ENCODE results near the gene SLC44A4.

The SLC44A4 gene

DNA sequence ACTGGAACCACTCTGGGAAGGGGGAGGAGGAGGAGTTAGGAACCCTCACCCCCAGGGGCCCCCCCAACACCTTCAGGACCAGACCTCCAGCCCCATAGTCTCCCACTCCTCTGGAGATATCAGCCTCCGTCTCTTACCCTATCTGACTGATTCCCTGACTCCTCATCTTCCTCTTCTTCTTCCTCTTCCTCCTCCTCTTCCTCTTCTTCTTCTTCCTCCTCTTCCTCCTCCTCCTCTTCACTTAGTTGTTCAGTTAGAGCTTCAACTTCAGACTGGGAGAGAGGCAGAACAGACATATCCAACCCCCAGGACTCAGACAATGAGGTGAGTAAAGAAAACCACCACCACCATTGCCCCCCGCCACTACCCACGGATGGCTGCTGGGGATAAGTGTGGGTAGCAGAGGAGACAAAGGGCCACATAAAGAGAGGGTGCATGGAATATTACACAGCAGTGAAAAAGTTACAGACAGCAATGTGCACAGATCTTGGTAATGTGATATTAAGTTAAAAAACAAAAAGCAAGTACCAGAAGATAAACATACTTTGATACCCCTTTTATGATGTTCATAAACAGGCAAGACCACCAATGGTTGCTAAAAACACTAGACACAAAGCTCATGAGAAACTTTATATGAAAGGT, 10.7 kb upstream of the SLC44A4 start:
- TF ChIP-seq POLR2AphosphoS5 (IDR thresholded peaks at IDR 0.05; ENCODE audit: low read depth, low read length) (no peak), SIN3A (IDR thresholded peaks at IDR 0.05; ENCODE audit: borderline replicate concordance, insufficient read depth, low read length) (no peak), FOXP2 (optimal IDR thresholded peaks at IDR 0.05; ENCODE audit: borderline replicate concordance, extremely low read depth, extremely low read length, insufficient read depth) (no peak), TAF1 (IDR thresholded peaks at IDR 0.05; ENCODE audit: borderline replicate concordance, insufficient read depth, low read length) (no peak)
- TF ChIP-seq, protein P1, sequence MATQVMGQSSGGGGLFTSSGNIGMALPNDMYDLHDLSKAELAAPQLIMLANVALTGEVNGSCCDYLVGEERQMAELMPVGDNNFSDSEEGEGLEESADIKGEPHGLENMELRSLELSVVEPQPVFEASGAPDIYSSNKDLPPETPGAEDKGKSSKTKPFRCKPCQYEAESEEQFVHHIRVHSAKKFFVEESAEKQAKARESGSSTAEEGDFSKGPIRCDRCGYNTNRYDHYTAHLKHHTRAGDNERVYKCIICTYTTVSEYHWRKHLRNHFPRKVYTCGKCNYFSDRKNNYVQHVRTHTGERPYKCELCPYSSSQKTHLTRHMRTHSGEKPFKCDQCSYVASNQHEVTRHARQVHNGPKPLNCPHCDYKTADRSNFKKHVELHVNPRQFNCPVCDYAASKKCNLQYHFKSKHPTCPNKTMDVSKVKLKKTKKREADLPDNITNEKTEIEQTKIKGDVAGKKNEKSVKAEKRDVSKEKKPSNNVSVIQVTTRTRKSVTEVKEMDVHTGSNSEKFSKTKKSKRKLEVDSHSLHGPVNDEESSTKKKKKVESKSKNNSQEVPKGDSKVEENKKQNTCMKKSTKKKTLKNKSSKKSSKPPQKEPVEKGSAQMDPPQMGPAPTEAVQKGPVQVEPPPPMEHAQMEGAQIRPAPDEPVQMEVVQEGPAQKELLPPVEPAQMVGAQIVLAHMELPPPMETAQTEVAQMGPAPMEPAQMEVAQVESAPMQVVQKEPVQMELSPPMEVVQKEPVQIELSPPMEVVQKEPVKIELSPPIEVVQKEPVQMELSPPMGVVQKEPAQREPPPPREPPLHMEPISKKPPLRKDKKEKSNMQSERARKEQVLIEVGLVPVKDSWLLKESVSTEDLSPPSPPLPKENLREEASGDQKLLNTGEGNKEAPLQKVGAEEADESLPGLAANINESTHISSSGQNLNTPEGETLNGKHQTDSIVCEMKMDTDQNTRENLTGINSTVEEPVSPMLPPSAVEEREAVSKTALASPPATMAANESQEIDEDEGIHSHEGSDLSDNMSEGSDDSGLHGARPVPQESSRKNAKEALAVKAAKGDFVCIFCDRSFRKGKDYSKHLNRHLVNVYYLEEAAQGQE (IDR thresholded peaks at IDR 0.05; ENCODE audit: insufficient read depth in 1 of 2, low read depth in 2 of 2, low read length in 2 of 2) = no peak

DNA sequence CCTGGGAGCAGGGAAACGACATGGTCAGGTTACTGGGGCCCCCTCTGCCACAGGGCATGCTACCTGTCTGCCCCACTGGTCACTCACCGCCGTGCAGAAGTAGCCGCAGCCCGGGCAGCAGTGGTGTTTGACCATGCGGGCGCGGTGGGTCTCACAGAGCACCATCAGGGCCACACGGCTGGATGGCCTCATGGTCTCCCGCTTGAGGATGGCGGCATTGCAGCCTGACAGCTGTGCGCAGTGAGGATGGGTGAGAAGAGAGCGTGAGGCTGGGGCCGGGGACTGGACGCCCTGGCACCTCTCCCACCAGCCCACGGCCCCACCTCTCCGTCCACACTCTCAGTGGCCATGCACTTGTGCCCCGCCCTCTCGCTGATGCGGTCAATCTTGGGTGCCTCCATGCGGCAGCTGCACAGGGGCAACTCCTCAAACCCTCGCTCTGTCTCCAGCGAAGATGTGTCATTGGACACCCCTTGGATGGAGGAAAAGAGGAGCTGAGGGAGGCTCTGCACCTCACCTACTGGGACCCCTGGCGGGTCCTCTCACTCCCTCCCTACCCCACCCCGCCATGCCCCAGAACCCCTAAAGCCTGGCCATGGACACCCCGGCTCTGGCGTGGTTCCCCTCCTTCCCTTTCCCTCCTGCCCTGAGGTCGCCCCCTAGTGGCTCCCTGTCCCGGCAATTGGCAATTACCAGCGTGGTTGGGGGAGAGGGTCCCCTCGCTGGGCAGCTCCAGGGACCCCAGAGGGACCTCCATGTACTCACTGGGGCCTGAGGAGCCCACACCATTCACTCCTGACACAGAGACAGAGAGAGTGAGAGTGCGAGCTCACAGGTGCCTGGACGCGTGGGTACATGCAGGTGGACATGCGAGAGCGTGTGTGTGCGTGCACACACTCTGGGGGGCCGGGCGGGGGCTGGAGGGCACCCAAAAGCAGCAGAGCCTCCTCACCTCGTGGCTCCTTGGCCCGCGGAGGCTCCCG, 9.8 kb upstream of the SLC44A4 start:
- no peak for TF ChIP-seq SIN3A (IDR thresholded peaks at IDR 0.05; ENCODE audit: borderline replicate concordance, insufficient read depth, low read length)

DNA sequence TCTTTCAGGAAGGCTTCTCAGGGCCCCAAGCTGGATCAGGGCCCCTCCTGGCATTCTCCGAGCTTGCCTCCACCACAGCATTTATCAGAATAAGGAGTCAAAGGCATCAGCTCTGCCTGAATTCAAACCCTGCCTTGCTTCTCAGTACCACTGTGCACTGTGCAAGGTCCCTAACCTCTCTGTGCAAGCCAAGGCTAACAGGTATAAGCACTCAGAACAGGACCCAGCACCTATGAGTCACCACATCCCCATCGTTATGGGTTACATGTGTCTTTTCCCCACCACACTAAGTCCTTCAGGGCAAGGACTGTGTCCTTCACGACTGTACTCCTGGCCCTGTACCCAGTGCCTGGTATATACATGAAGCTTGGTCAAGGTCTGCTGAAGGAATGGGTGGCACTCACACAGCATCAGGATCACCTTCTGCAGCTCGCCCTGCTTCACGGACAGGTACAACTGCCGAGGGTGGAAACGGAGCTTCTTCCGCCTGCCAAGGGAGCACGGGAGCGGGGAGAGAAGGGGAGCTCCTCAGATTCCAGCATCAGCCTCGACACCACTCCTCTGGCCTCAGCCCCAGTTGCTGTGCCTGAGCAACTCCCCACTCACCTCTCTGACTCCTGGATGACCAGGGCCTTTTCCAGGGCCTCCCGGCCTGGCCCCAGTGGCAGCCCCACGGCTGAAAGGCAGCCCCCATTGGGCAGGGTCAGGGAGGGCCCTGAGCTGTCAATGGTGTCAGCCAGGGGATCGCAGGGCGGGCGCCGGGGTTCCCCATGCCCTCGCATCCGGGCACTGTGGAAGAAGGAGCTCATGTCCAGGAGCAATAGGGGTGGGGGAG, 8.6 kb upstream of the SLC44A4 start:
- TF ChIP-seq TAF1 (IDR thresholded peaks at IDR 0.05; ENCODE audit: borderline replicate concordance, insufficient read depth, low read length) (no peak), POLR2AphosphoS5 (IDR thresholded peaks at IDR 0.05; ENCODE audit: low read depth, low read length) (no peak), SIN3A (IDR thresholded peaks at IDR 0.05; ENCODE audit: borderline replicate concordance, insufficient read depth, low read length) (no peak), FOXP2 (optimal IDR thresholded peaks at IDR 0.05; ENCODE audit: borderline replicate concordance, extremely low read depth, extremely low read length, insufficient read depth) (no peak)
- TF ChIP-seq, protein P1 (IDR thresholded peaks at IDR 0.05; ENCODE audit: insufficient read depth in 1 of 2, low read depth in 2 of 2, low read length in 2 of 2) = no peak

DNA sequence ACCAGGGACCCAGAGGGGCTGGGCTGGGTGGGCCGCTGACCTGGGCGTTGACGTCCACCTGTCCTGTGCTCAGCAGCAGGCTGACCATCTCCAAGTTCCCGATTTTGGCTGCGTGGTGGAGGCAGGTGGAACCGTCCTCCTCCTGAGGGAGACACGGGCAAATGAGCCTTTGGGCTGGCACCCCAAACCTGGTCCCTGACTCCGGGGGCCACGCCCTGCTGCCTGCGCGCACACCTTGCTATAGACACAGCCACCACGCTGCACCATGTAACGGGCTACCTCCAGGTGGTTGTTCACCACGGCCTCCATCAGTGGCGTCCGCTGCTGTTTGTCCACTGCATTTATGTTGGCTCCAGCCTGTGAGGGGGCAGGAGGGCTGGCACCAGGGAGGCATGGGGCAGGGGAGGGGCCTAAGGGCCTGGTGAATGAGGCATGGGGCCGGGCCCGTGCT, 7.8 kb upstream of the SLC44A4 start:
- TF ChIP-seq, protein P1 (IDR thresholded peaks at IDR 0.05; ENCODE audit: insufficient read depth in 1 of 2, low read depth in 2 of 2, low read length in 2 of 2) = no peak
- TF ChIP-seq TAF1 (IDR thresholded peaks at IDR 0.05; ENCODE audit: borderline replicate concordance, insufficient read depth, low read length) (no peak), POLR2AphosphoS5 (IDR thresholded peaks at IDR 0.05; ENCODE audit: low read depth, low read length) (no peak), FOXP2 (optimal IDR thresholded peaks at IDR 0.05; ENCODE audit: borderline replicate concordance, extremely low read depth, extremely low read length, insufficient read depth) (no peak), SIN3A (IDR thresholded peaks at IDR 0.05; ENCODE audit: borderline replicate concordance, insufficient read depth, low read length) (no peak)

DNA sequence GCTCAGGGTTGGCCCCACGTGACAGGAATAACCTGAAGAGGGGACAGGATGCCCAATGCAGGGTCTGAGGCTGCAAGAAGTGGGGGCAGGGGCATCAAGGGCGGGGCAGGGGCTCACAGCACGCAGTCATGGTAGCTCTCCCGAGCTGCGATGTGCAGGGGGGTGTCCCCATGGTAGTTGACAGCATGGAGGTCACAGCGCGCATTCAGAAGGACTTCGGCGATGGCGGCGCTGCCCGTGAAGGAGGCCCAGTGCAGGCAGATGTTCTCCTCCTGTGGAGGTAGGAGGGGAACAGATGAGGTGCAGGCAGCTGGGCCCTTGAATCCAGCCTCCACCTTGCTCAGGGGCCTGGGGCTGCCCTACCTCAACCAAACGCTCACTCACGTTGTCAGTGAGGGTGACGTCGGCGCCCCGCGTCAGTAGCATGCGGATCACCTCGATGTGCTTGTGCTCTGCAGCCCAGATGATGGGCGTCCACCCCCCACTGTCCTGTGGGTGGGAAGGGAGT, 5.8 kb upstream of the SLC44A4 start:
- TF ChIP-seq, protein P1 (IDR thresholded peaks at IDR 0.05; ENCODE audit: insufficient read depth in 1 of 2, low read depth in 2 of 2, low read length in 2 of 2) = no peak
- TF ChIP-seq SIN3A (IDR thresholded peaks at IDR 0.05; ENCODE audit: borderline replicate concordance, insufficient read depth, low read length) (no peak), TAF1 (IDR thresholded peaks at IDR 0.05; ENCODE audit: borderline replicate concordance, insufficient read depth, low read length) (no peak)

Data from PFSK-1 (cell line).